Femur (tissue), 1 donor: ENCODE results near the gene HCRT.

Source experiments
- DNase-seq: peaks from one replicate; pipeline ENCODE4 v3.0.0-alpha.2; 2017

The HCRT gene

GRCh38 chr17:42136654-42137051, 48.6 kb downstream of the HCRT start:
- DNase-seq, result no peak

- no peak for DNase-seq
Measured at GRCh38 chr17:42135664-42136653, 49.3 kb downstream of the HCRT start.

GRCh38 chr17:42135151-42135550, 50.1 kb downstream of the HCRT start:
- no peak for DNase-seq
